Astrocyte (in vitro differentiated cells and primary cell): Measurements from ENCODE around the gene ITPR2.

Experiments
- EZH2 ChIP-seq: IDR thresholded peaks from 2 replicates; pipeline ENCODE4 v1.6.1; 2012; ENCODE audit warnings: mild to moderate bottlenecking, low read length, inconsistent platforms; ENCODE audit not compliant: insufficient read depth
- TF ChIP-seq, protein P1 (sequence below): IDR thresholded peaks from 2 replicates; pipeline ENCODE4 v1.5.1; 2011; ENCODE audit warnings: low read depth, mild to moderate bottlenecking, inconsistent platforms, low read length, moderate library complexity; ENCODE audit not compliant: insufficient read depth

DNA sequence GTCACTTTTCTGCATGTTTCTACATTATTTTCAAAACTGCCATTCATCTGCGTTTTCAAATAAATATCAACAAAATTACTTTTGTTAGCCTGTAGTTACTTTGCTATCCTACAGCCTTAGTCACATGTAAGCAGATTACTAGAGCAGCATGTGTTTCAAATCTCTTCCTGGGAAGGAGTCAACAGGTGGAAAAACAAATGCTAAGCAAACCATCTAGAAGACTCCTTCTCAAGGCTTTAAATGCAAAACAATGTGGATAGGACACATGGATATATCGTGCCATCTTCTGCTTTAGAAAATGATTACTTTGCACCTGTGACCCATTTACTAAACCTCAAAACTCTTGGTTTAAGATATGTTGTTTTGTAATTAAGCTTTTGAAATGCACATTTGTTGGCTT, 528.7 kb downstream of the ITPR2 start:
- TF ChIP-seq, protein P1, sequence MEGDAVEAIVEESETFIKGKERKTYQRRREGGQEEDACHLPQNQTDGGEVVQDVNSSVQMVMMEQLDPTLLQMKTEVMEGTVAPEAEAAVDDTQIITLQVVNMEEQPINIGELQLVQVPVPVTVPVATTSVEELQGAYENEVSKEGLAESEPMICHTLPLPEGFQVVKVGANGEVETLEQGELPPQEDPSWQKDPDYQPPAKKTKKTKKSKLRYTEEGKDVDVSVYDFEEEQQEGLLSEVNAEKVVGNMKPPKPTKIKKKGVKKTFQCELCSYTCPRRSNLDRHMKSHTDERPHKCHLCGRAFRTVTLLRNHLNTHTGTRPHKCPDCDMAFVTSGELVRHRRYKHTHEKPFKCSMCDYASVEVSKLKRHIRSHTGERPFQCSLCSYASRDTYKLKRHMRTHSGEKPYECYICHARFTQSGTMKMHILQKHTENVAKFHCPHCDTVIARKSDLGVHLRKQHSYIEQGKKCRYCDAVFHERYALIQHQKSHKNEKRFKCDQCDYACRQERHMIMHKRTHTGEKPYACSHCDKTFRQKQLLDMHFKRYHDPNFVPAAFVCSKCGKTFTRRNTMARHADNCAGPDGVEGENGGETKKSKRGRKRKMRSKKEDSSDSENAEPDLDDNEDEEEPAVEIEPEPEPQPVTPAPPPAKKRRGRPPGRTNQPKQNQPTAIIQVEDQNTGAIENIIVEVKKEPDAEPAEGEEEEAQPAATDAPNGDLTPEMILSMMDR: no peak
- no peak for TF ChIP-seq EZH2
